DMS 273 (cell line): ENCODE results near the gene GPRIN3.

Experiments used
- DNase-seq: peaks from one replicate; lab custom pipeline; 2025; ENCODE audit not compliant: unreplicated experiment; lab: John Stamatoyannopoulos, UW

Gene GPRIN3

GRCh38 chr4:89307446-89308160, at the start of gene GPRIN3:
Gene GPRIN3, minus strand, starts transcription at chr4:89307800. Its CDS starts 57,690 bp downstream, at chr4:89250110.
- DNase-seq, result peak; percentile 94

DNA sequence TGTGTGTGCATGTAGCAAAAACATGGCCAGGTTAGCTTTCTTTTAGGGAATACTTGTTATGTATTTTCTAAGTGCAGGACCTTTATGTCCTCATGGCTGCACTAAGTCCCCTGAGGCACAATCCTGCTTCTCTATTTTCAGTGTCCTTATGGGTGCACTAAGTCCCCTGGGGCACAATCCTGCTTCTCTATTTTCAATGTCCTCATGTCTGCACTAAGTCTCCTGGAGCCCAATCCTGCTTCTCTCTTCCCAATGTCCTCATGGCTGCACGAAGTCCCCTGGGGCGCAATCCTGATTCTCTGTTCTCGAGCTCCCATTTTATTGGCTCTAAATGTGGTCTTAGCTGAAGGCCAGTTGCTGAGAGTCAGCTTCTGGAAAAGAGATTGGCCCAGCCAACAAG, 49.7 kb upstream of the GPRIN3 start:
- DNase-seq, result no peak

- peak; percentile 13 for DNase-seq
Measured at GRCh38 chr4:89356086-89356485, 48.5 kb upstream of the GPRIN3 start.

GRCh38 chr4:89353514-89353913, 45.9 kb upstream of the GPRIN3 start:
- no peak for DNase-seq

DNA sequence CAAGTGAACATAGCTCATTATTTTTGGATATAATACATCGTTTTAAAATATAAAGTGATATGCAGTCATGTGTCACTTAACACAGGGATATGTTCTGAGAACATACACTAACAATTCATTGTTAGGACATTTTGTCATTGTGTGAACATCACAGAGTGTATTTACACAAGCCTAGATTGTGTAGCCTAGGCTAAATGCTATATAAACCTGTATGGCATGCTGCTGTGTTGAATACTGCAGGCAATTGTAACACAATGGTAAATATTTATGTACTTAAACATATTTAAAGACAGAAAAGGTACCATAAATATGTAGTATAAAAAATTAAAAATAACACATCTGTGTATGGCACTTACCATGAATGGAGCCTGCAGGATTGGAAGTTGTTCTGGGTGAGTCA, 44.9 kb upstream of the GPRIN3 start:
- no peak for DNase-seq

- DNase-seq, result no peak
Measured at GRCh38 chr4:89351201-89351600, 43.6 kb upstream of the GPRIN3 start.

- no peak for DNase-seq
Measured at GRCh38 chr4:89347363-89348025, 39.9 kb upstream of the GPRIN3 start.

DNA sequence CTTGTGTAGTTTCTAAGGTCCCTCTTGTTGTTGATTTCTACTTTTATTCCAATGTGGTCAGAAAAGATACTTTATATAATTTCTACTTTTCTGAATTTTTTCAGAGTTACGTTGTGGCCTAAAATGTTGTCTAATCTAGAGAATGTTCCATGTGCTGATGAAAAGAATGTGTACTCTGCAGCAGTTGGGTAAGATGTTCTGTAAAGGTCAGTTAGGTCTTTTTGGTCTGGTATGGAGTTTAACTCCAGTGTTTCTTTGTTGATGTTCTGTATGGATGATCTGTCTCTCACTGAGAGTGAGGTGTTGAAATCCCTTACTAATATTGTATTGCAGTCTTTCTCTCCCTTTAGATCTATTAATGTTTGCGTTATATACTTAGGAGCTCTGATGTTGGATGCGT, 37.0 kb upstream of the GPRIN3 start:
- no peak for DNase-seq

GRCh38 chr4:89338206-89338605, 30.6 kb upstream of the GPRIN3 start:
- no peak for DNase-seq

- no peak for DNase-seq
Measured at GRCh38 chr4:89337681-89338080, 30.1 kb upstream of the GPRIN3 start.

DNA sequence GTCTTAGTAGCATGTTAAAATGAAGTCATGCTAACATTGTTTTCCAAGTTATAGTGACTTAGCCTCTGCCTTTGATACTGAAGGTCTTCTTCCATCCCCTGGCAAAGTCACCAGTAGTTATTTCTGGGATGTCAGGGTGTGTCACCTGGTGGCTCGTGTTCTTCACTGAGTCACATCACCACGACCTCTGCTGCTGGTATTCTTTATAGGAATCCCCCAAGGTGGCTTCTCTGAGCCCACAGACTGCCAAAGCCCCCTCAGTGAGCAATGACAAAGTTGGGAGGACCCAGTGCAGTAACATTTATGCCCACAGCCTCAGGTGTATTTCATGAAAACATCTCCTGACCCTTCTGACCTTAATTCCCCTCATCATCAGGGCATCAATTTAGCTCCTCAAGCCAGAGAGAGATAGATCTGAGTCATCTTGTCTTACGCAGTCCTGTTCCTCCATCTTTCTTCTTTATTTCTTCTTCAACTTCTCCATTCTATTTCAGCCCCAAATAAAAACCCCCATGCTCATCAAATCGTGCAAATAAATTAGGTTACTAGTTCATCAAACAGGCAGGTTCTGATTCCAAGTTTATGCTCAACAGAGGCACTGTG, 29.3 kb upstream of the GPRIN3 start:
- DNase-seq, result no peak

DNA sequence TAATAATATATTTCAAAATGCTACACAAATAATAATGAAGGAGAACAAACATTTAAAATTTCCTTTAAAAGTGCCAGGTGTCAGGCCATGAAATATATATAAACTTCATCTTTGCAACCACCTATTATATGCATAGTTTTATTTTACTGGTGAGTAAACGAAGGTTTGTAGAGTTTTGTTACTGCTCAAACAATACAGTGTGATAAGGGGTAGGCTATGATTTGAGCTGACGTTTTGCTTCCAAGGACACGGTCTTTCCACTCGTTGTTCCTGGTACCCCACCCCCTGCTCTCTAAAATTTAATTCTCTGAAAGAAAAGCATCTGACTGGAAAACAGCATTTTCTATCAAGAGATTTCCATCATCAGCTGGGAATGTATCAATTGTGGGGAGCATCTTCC, 27.2 kb upstream of the GPRIN3 start:
- DNase-seq, result no peak

DNA sequence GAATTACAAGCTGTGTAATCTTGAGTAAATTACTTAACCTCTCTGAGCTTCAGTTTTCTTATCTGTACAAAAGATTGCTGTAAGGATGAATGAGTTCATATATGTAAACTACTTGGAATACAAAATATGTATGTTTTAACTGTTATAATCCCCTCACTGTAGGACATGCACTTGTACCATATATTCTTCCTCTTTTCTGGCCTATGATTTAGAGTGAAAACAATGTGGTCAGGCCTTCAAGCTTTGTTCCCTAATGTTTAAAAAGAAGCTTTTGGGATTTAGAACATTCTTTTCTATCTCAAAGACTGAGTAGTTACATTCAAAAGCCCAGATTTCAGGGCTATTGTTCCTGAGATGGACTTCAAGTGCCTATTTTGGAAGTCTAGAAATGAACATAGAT, 26.7 kb upstream of the GPRIN3 start:
- no peak for DNase-seq

GRCh38 chr4:89331686-89332544, 24.3 kb upstream of the GPRIN3 start:
- no peak for DNase-seq

DNA sequence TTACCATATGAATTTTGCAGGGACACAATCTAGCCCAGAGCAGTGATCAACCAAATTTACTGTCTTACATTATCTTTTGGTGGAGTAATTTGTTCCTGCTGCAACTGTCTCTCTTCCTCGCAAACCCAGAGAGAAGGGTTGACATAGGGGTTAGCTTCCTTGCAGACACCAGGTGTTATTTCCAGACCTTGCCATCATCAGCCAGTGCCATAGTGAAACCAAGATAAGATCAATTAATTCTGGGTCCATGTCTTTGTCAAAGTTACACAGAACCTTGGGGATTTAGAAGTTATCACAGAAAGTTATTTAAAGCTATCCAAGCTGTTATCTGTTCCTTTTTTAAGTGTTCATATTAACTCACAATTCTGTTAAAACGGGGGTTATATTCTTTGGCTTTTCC, 23.6 kb upstream of the GPRIN3 start:
- no peak for DNase-seq

GRCh38 chr4:89329280-89329679, 21.7 kb upstream of the GPRIN3 start:
- DNase-seq, result no peak

GRCh38 chr4:89324671-89325070, 17.1 kb upstream of the GPRIN3 start:
- DNase-seq, result no peak

DNA sequence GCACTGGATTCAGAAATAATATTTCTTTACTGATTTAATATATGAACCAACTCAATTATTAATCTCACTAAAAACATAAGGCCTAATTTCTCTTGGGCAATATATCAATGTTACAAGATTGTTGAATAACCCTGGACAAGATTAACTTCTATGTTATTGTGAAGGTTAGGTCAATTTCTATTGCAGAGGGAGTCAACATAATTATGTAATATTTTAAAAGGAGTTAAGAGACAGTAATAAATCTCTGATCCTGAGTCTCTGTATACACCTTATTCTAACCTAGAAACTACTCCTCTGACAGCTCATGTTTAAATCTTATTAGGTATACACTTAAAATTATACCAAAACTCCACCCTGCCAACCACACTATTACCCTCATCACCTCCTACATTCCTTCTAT, 15.1 kb upstream of the GPRIN3 start:
- no peak for DNase-seq

DNA sequence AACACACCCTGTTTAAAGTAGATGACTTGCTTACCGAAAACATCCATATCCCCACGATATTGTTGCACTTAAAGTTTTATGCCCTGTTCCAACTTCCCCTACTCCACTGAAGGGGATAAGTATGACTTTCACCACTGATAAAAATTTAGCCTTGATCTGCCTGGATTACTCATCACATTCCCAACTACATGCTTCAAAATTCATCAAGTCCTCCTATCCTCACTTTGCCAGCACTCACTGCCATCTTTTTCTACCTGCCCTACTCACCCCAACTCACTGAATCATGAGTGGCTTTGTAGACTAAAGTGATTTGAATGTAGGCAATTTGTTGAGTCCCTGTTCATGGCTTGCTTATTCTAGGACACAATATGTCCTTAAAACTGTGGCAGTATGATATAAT, 12.2 kb upstream of the GPRIN3 start:
- DNase-seq, result no peak

GRCh38 chr4:89316931-89317366, 9.3 kb upstream of the GPRIN3 start:
- DNase-seq, result no peak

DNA sequence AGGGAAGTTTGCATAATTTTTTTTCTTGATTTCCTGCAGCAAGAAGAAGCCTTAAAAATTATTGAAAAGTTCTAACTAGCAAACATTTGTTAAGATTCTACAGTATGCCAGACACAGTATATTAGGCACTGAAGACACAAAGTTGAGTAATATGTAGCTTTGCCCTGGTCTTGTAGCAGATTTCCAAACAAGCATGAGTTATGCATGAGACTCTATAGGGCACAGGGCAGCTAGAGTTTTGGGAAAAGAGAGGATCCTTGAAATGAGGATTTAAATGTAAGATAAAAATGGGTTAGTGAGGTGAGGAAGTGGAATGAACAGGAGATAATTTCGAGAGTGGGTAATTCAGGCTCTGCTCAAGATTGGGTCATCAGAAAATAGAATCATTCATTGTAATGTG, 8.6 kb upstream of the GPRIN3 start:
- no peak for DNase-seq
